Measurements from ENCODE around the gene ITGB5. TPM values are rescaled to one million over a fixed set of nuclear protein-coding genes. Genes with fewer than 3 reads are reported as not detected.

Gene ITGB5
- polyA plus RNA-seq, 3 donors, result 0.68 to 1.2 (median 1.0) TPM

DNA sequence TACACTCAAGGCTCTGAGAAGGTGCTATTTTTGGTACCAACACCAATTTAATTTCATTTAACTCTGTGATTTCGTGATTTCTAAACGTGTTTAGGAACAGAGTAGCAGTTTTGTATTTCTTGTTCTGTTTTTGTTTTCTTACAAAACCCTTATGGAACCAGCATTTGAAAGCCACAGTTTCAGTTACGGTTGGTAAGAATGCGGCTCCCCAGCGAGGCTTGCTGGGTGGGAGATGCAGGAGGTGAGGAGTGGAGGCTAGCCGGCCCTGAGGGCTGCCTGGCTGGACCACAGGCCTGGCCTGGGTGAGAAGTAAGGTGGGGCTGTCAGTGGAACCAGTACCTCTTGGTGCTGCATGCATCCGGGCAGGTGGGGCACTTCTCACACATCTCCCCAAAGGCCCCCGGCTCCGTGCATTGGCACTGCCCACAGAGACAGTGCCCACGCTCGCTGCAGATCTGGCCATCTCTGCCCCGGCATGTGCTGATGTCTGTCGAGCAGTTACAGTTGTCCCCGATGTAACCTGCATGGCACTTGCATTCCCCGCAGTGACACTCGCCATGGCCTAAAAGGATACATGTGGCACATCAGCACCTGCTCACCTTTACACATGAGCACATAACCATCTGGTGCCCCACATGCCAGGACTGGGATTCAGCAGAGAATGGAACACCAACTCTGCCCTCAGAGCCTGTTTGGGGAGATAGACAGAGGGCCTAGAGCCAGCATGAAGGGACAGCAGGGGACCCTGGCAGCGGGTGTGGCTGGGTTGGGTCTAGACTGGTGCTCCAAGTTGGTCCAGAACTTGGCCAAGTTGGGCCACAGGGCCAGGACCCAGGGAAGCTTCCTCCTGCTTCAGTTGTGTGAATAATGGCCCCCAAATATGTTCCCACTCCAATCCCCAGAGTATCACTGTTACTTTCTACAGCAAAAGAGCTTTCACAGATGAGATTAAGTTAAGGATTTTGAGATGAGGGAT lies 113.5 kb downstream of the ITGB5 start:
- Histone ChIP-seq H2AFZ (ENCODE audit: insufficient read depth, low read depth, low read length, poor library complexity, severe bottlenecking) (no peak overlapping the region), H3K4me3 (replicated peaks in 1 of 3; ENCODE audit: low read depth in 2 of 3, low read length in 3 of 3) (no peak overlapping the region), H3K27me3 (ENCODE audit: control insufficient read depth in 2 of 2, insufficient read depth in 2 of 2, low read length in 2 of 2) (peaks cover 2 to 11% of the 10 kb centered on the region in 2 donors), H3K79me2 (ENCODE audit: insufficient read depth, low read length) (no peaks in the 10 kb centered on the region), H3K36me3 (replicated peaks in 1 of 2; ENCODE audit: control insufficient read depth in 1 of 2, insufficient read depth in 2 of 2, low read length in 2 of 2) (no peaks in the 10 kb centered on the region), H4K20me1 (ENCODE audit: insufficient read depth, low read length) (no peaks in the 10 kb centered on the region), H3K9me3 (replicated peaks in 1 of 2; ENCODE audit: control insufficient read depth in 1 of 2, insufficient read depth in 1 of 2, low read length in 2 of 2) (no peaks in the 10 kb centered on the region), H3K27ac (ENCODE audit: low read depth in 1 of 2, low read length in 2 of 2) (no peak overlapping the region), H3K9ac (ENCODE audit: insufficient read depth, low read length, poor library complexity, severe bottlenecking) (no peak overlapping the region), H3K4me2 (replicated peaks; ENCODE audit: extremely low read depth, low read length, poor library complexity, severe bottlenecking) (no peak overlapping the region), H3K4me1 (ENCODE audit: control insufficient read depth in 1 of 2, insufficient read depth in 2 of 2, low read length in 2 of 2) (peaks cover 0 to 6% of the 10 kb centered on the region in 2 donors)
- H3K9me3 Mint-ChIP-seq, result peaks cover 0 to 3% (median 0%) of the 10 kb centered on the region in 7 donors
- WGBS (ENCODE audit: insufficient coverage), result over 99% methylated on average over 14 of the region's 17 CpGs
- peaks cover 16 to 28% (median 24%) of the 10 kb centered on the region in 3 donors for H3K27me3 Mint-ChIP-seq (ENCODE audit: low read depth in 3 of 3)
- peaks cover 6% of the 10 kb centered on the region for H3K4me1 Mint-ChIP-seq
- intact Hi-C loops (cut with micrococcal nuclease), result no loop called here
- TF ChIP-seq, protein P1, sequence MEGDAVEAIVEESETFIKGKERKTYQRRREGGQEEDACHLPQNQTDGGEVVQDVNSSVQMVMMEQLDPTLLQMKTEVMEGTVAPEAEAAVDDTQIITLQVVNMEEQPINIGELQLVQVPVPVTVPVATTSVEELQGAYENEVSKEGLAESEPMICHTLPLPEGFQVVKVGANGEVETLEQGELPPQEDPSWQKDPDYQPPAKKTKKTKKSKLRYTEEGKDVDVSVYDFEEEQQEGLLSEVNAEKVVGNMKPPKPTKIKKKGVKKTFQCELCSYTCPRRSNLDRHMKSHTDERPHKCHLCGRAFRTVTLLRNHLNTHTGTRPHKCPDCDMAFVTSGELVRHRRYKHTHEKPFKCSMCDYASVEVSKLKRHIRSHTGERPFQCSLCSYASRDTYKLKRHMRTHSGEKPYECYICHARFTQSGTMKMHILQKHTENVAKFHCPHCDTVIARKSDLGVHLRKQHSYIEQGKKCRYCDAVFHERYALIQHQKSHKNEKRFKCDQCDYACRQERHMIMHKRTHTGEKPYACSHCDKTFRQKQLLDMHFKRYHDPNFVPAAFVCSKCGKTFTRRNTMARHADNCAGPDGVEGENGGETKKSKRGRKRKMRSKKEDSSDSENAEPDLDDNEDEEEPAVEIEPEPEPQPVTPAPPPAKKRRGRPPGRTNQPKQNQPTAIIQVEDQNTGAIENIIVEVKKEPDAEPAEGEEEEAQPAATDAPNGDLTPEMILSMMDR (IDR thresholded peaks at IDR 0.05), result no peak
- no peak for DNase-seq
- no peak overlapping the region for H3K27ac Mint-ChIP-seq
- no peaks in the 10 kb centered on the region for H3K36me3 Mint-ChIP-seq
- H3K4me3 Mint-ChIP-seq, result no peak overlapping the region

DNA sequence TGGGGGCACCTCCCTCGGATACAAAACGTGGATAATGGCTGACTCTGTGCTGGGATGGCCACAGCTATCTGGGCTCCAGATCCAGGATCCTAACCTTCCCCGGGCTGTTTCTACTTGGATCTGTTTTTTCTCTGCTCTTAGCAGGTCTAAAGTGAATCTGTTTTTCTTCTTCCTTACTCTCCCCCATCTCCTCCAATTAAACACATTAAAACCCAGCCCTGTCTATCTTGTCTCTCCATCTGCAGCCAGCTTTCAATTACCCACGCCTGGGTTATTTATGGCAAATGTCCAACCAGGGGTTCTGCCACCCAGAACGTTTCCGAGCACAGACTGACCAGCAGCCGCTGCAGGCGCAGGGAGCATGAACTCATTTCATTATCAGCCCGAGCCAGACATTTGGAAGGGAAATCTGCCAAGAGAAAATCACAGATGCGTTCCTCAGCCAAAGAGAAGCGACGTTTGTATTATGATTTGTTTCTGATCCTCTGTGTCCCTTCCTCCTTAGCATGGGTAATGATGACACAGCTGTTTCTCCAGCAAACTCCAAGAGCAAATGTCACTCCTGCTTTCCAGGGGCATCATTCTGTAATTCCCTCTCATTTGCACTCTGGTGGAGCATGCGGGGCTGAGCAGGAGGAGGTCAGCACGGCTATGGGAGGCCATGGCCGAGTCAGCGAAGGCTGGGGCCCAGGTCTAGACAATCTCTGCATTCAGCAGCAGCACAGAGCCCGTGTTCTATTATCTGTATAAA lies 114.9 kb downstream of the ITGB5 start:
- H4K20me1 ChIP-seq (ENCODE audit: insufficient read depth, low read length), result no peaks in the 10 kb centered on the region
- H3K36me3 Mint-ChIP-seq, result no peaks in the 10 kb centered on the region
- H3K36me3 ChIP-seq (replicated peaks in 1 of 2; ENCODE audit: control insufficient read depth in 1 of 2, insufficient read depth in 2 of 2, low read length in 2 of 2), result no peaks in the 10 kb centered on the region
- H3K79me2 ChIP-seq (ENCODE audit: insufficient read depth, low read length), result no peaks in the 10 kb centered on the region
- H3K4me2 ChIP-seq (replicated peaks; ENCODE audit: extremely low read depth, low read length, poor library complexity, severe bottlenecking), result no peak overlapping the region
- H3K27me3 Mint-ChIP-seq (ENCODE audit: low read depth in 3 of 3), result peaks cover 16 to 27% (median 23%) of the 10 kb centered on the region in 3 donors
- peaks cover 0 to 3% (median 0%) of the 10 kb centered on the region in 7 donors for H3K9me3 Mint-ChIP-seq
- TF ChIP-seq, protein P1 (IDR thresholded peaks at IDR 0.05), result no peak
- H3K27me3 ChIP-seq (ENCODE audit: control insufficient read depth in 2 of 2, insufficient read depth in 2 of 2, low read length in 2 of 2), result peaks cover 2 to 11% of the 10 kb centered on the region in 2 donors
- H3K4me3 ChIP-seq (replicated peaks in 1 of 3; ENCODE audit: low read depth in 2 of 3, low read length in 3 of 3), result no peak overlapping the region
- no peak overlapping the region for H3K27ac ChIP-seq (ENCODE audit: low read depth in 1 of 2, low read length in 2 of 2)
- WGBS (ENCODE audit: insufficient coverage), result 10% methylated on average over 8 of the region's 17 CpGs
- intact Hi-C loops (cut with micrococcal nuclease), result no loop called here
- peak overlapping the region in 1 of 2 donors; percentile 81 for H3K4me3 Mint-ChIP-seq
- peaks cover 6% of the 10 kb centered on the region for H3K4me1 Mint-ChIP-seq
- no peak overlapping the region for H3K9ac ChIP-seq (ENCODE audit: insufficient read depth, low read length, poor library complexity, severe bottlenecking)
- peak overlapping the region; percentile 38 for H2AFZ ChIP-seq (ENCODE audit: insufficient read depth, low read depth, low read length, poor library complexity, severe bottlenecking)
- DNase-seq, result no peak
- no peaks in the 10 kb centered on the region for H3K9me3 ChIP-seq (replicated peaks in 1 of 2; ENCODE audit: control insufficient read depth in 1 of 2, insufficient read depth in 1 of 2, low read length in 2 of 2)
- peak overlapping the region in 2 of 7 donors; percentile 12 to 43 for H3K27ac Mint-ChIP-seq
- peaks cover 0 to 6% of the 10 kb centered on the region in 2 donors for H3K4me1 ChIP-seq (ENCODE audit: control insufficient read depth in 1 of 2, insufficient read depth in 2 of 2, low read length in 2 of 2)

Data from CD14-positive monocyte (primary cell).